ENCODE results near the gene RER1.

Gene RER1

DNA sequence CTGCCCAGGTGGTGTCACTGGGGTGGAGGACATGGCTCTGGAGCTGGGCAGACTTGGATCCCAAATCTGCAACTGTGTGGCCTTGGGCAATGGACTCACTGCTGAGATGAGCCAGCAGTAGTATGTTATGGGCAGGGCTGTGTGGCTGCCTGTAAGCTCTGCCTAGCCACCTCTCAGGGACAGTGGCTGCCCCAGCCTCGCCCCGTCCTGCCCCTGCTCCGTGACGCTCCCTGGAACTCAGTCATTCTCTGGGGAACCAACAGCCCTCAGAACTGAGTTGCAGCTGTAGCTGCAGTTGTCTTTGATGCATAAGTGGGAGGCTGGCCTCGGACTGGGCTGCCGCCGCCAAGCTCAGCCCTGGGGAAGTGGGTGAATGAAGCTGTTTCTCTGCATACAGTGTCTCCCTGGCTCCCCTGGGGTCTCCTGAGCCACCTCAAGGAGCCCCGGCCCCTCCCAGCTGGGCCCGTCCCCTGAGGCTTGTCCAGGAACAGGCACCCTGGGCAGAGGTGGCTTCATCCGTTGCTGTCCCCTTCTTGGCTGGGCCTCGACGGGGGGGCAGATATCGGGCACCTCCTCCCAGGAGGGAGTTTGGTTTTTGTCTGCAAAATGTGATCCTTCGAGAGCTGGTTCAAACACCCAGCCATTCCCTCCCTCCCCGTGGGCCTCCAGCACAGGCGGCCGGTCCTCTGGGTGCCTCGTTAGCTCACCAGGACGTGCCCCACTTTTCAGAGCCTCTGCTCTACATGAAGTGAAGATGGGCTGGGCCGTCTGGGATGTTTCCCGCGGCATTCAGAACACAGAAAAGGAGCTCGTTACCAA, 58.2 kb downstream of the RER1 start:
- DNase-seq: no peak

DNA sequence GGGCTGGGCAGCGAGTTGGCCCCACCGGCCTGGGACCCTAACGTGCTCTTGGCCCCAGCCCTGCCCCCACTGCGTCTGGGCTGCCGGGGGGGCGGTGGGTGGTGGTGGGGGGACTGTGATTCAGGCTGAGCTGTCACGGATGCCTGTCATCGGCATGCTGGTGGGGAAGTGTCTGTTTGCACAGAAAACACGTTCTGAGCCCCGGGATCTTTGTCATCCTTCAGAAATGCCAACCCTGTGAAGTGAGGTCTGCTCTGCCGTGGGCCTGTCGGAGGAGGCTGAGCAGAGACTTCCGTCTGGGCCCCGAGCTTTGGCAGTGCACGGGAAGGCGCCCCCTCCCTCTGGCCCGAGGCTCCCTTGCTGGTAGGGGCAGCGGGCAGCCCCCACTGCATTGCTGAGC, 60.1 kb downstream of the RER1 start:
- no peak for DNase-seq

DNA sequence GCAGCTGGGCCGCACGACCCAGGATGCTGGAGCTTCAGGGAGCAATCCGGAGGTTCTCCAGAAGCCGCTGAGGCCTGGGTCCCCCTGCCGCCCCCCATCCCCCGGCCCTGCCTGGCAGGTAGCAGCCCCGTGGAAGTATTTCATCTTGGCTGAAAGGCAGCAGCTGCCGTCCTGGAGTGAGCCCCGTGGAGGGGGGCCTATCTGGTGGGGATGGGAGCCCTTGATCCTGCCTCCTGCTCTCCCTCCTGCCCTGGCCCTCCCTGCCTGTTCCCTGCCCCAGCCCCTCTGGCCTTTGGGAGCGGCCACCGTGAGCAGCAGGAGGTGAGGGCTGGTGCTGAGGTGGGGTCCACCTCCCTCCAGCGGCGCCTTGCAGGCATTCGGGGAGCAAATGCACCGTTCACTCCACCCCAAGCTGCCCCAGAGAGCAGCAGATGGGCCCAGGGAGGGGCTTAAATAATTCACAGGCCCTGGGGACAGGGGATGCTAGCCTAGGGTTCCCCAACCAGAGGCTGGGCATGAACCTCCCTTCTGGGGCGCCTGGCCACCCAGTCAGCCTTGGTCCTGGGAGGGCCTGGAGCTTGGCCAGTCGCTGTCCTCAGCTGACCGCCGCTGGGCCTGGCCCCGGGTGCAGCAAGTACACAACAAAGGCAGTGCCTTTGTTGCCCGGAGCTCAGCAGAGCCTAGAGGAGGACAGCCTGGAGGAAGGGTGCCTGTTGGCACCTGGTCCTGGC, 60.7 kb downstream of the RER1 start:
- DNase-seq: no peak

DNA sequence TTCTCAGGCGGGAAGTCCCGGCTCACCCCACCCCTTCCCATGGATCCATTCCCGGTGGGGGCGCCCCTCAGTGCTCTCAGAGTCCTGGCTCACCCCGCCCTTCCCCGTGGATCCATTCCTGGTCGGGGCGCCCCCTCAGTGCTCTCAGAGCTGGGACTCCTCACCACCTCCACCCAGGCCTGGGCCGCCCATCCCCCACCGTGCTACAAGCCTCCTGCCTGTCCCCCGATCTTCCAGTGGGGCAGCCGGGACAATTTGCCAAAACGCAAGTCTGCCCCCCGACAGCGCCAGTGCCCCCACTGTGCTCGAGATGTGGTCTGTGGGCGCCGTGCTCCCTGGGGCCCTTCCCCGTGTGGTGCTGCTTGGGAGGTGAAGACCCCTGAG, 61.3 kb downstream of the RER1 start:
- no peak for DNase-seq

DNA sequence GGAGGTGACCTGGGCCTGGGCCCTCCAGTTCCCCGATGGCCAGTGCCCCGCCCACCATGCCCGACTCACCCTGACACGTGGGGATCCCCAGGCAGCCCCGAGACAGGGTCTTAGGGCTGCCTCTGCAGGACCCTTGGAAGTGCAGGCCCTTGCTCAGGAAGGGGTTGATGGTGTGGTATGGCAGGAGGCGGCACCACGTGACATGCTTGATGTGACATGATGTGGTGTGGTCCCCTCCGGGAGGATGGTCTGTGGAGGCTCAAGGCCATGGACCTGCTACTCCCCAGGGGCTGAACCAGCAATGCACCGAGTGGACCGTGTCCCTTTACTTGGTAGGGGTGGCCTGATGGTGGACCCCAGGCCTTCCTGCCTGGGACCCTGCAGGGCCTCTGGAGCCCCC, 62.6 kb downstream of the RER1 start:
- peak in 1 of 3 donors; percentile 12 for DNase-seq

Measured in suppressor macrophage treated with lipopolysaccharide for 1 hour (primary cell).